Esophagus squamous epithelium (tissue), 4 donors: ENCODE results near the gene RHOBTB1.

Source experiments
- CTCF ChIP-seq, 6 experiments: fragments of 450-650 bp in 4 of 6; fragments of 200-600 bp in 2 of 6; sonication (generic) in 2 of 6; IDR thresholded peaks; one replicate each; pipeline ENCODE4 v1.5.1; 2016 to 2019; ENCODE audit warnings: antibody characterized with exemption in 6 of 6, mild to moderate bottlenecking in 4 of 6, moderate library complexity in 4 of 6
- POLR2A ChIP-seq, 4 donors: fragments of 450-650 bp; IDR thresholded peaks; one replicate each; pipeline ENCODE4 v1.6.1; 2017; ENCODE audit warnings: antibody characterized with exemption in 4 of 4, mild to moderate bottlenecking in 4 of 4, moderate library complexity in 3 of 4

GRCh38 chr10:60965696-60966095, 21.7 kb upstream of the RHOBTB1 start:
- TF ChIP-seq CTCF (IDR thresholded peaks at IDR 0.05) = no peak
- TF ChIP-seq POLR2A (IDR thresholded peaks at IDR 0.05) = no peak
